AG04450 (cell line): ENCODE data around the gene GPR173. TPM values are rescaled to one million over a fixed set of nuclear protein-coding genes. Genes with fewer than 3 reads are reported as not detected.

Experiments
- CTCF ChIA-PET: fragments of 300-600, 350-600 bp; formaldehyde crosslinking; extraction: SDS; loops from one replicate; lab custom pipeline; 2022; ENCODE audit warnings: antibody characterized with exemption, inconsistent platforms; lab: Charles Lee
- POLR2A ChIA-PET: fragments of 350-600 bp; formaldehyde crosslinking; extraction: SDS; loops from one replicate; lab custom pipeline; 2021; ENCODE audit warnings: antibody characterized with exemption, inconsistent platforms; lab: Yijun Ruan, JAX
- DNase-seq: peaks from one replicate; pipeline ENCODE4 v3.0.0-alpha.2; 2011; ENCODE audit warnings: low read depth, low spot score
- H3K27ac ChIP-seq: one replicate; pipeline ENCODE4 v1.5.1; 2012; ENCODE audit warnings: low read depth, low read length, control low read depth
- H3K27me3 ChIP-seq: one replicate; pipeline ENCODE4 v1.6.0; 2012; ENCODE audit warnings: low read length; ENCODE audit not compliant: control insufficient read depth, insufficient read depth
- H3K4me3 ChIP-seq: 2 replicates; pipeline ENCODE4 v1.5.1; 2011; ENCODE audit warnings: mild to moderate bottlenecking, low read depth, low read length, control low read depth
- H3K9me3 ChIP-seq: 2 replicates; pipeline ENCODE4 v1.5.1; 2012; ENCODE audit warnings: low read length; ENCODE audit not compliant: control insufficient read depth, insufficient read depth
- polyA plus RNA-seq: library from polyadenylated mRNA; depleted of rRNA; stranded (reverse); fragments of >200 nt; gene quantifications from 2 replicates; pipeline ENCODE4 v1.2.3, GENCODE V29; 2011
- TF ChIP-seq, protein P1 (sequence below): IDR thresholded peaks from 2 replicates; pipeline ENCODE4 v1.5.1; 2011; ENCODE audit warnings: low read depth, low read length, control low read depth, inconsistent platforms

GPR173 gene
- polyA plus RNA-seq, 1 experiment = 3.8 TPM

- Histone ChIP-seq H3K27me3 (peaks cover 4% of the 10 kb centered on the region), H3K4me3 (no peak overlapping the region), H3K27ac (no peak overlapping the region), H3K9me3 (no peaks in the 10 kb centered on the region)
- ChIA-PET CTCF (no interaction called here), POLR2A (no interaction called here)
- TF ChIP-seq, protein P1, sequence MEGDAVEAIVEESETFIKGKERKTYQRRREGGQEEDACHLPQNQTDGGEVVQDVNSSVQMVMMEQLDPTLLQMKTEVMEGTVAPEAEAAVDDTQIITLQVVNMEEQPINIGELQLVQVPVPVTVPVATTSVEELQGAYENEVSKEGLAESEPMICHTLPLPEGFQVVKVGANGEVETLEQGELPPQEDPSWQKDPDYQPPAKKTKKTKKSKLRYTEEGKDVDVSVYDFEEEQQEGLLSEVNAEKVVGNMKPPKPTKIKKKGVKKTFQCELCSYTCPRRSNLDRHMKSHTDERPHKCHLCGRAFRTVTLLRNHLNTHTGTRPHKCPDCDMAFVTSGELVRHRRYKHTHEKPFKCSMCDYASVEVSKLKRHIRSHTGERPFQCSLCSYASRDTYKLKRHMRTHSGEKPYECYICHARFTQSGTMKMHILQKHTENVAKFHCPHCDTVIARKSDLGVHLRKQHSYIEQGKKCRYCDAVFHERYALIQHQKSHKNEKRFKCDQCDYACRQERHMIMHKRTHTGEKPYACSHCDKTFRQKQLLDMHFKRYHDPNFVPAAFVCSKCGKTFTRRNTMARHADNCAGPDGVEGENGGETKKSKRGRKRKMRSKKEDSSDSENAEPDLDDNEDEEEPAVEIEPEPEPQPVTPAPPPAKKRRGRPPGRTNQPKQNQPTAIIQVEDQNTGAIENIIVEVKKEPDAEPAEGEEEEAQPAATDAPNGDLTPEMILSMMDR = no peak
- no peak for DNase-seq
Measured at GRCh38 chrX:53039236-53039635, 9.4 kb upstream of the GPR173 start.

GRCh38 chrX:53044995-53045394 lies 3.6 kb upstream of the GPR173 start:
- H3K4me3 ChIP-seq = no peak overlapping the region
- TF ChIP-seq, protein P1 = no peak
- no peak for DNase-seq
- CTCF ChIA-PET = no interaction called here
- H3K27me3 ChIP-seq = peaks cover 4% of the 10 kb centered on the region
- POLR2A ChIA-PET = no interaction called here
- no peak overlapping the region for H3K27ac ChIP-seq
- H3K9me3 ChIP-seq = no peaks in the 10 kb centered on the region

- Histone ChIP-seq H3K9me3 (no peaks in the 10 kb centered on the region), H3K4me3 (no peak overlapping the region), H3K27ac (no peak overlapping the region), H3K27me3 (no peaks in the 10 kb centered on the region)
- POLR2A ChIA-PET = no interaction called here
- CTCF ChIA-PET = no interaction called here
- TF ChIP-seq, protein P1 = peak; percentile 53
- DNase-seq = no peak
Measured at GRCh38 chrX:53047228-53047627, 1.4 kb upstream of the GPR173 start.

GRCh38 chrX:53049127-53049517 lies 533 bp downstream of the GPR173 start:
- TF ChIP-seq, protein P1 = no peak
- ChIA-PET CTCF (no interaction called here), POLR2A (interaction anchor here (1.5 kb wide), 1 partner anchor 33 kb away, joined by 12 read pairs; the partner anchor contains the start of gene TSPYL2)
- no peaks in the 10 kb centered on the region for H3K9me3 ChIP-seq
- peak overlapping the region; percentile 71 for H3K4me3 ChIP-seq
- no peak for DNase-seq
- H3K27ac ChIP-seq = no peak overlapping the region
- no peaks in the 10 kb centered on the region for H3K27me3 ChIP-seq

DNA sequence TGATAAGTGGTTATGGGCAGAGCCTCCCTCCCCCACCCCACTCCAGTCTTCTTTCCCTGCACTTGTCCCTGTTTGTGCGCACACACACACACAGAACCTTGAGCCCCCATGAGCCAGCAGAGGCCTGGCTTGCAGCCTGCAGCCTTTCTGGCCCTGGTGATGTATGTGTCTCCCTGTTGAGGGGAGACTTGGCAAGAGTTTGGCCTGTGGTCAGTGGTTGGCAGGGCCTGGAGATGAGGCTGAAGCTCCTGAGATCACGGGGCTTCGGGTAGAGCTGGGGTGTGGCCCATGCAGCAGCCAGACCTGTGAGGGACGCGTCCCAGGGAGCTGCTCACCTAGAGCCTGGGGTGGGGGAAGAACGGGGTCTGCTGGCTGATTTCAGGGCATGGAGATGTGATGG lies 2.3 kb downstream of the GPR173 start:
- TF ChIP-seq, protein P1 = no peak
- Histone ChIP-seq H3K27me3 (no peaks in the 10 kb centered on the region), H3K4me3 (peak overlapping the region; percentile 71), H3K27ac (no peak overlapping the region), H3K9me3 (no peaks in the 10 kb centered on the region)
- ChIA-PET CTCF (no interaction called here), POLR2A (interaction anchor here (1.0 kb wide), 1 partner anchor 31 kb away, joined by 3 read pairs; the partner anchor contains the start of gene TSPYL2)
- no peak for DNase-seq
